Breast epithelium (tissue), 4 donors: Measurements from ENCODE around the gene MYO18B. TPM values are rescaled to one million over a fixed set of nuclear protein-coding genes. Genes with fewer than 3 reads are reported as not detected.

ENCODE experiments used
- DNase-seq, 2 donors: peaks; one replicate each; pipeline ENCODE4 v3.0.0-alpha.2; 2019; ENCODE audit warnings: low spot score in 2 of 2
- H3K27ac ChIP-seq, 2 donors: fragments of 200-600 bp; sonication (generic) in 1 of 2; one replicate each; pipeline ENCODE4 v1.5.1; 2016 to 2019; ENCODE audit warnings: mild to moderate bottlenecking in 1 of 2
- H3K27me3 ChIP-seq, 2 donors: fragments of 200-600 bp; sonication (generic) in 1 of 2; one replicate each; pipeline versions ENCODE4 v1.5.1 to v1.6.0; 2017 to 2019; ENCODE audit warnings: control low read depth in 1 of 2, mild to moderate bottlenecking in 1 of 2
- H3K36me3 ChIP-seq: fragments of 200-600 bp; one replicate; pipeline ENCODE4 v1.5.1; 2019
- H3K4me1 ChIP-seq, 2 donors: fragments of 200-600 bp; sonication (generic); one replicate each; pipeline ENCODE4 v1.5.1; 2016 to 2019; ENCODE audit warnings: control low read depth in 1 of 2
- H3K4me3 ChIP-seq, 3 donors: fragments of 200-600 bp; sonication (generic); 1 replicate in 2 of 3; 2 replicates in 1 of 3; pipeline ENCODE4 v1.5.1; 2016 to 2019; ENCODE audit warnings: mild to moderate bottlenecking in 3 of 3, moderate library complexity in 2 of 3
- H3K9me3 ChIP-seq, 2 donors: fragments of 200-600 bp; sonication (generic) in 1 of 2; one replicate each; pipeline ENCODE4 v1.5.1; 2016 to 2019; ENCODE audit warnings: control low read depth in 1 of 2
- POLR2A ChIP-seq: fragments of 450-650 bp; IDR thresholded peaks from one replicate; pipeline ENCODE4 v1.6.1; 2016; ENCODE audit warnings: antibody characterized with exemption, mild to moderate bottlenecking, moderate library complexity
- POLR2AphosphoS5 ChIP-seq, 3 donors: sonication (generic); formaldehyde crosslinking; IDR thresholded peaks; one replicate each; pipeline ENCODE4 v1.6.1; 2017; ENCODE audit warnings: antibody characterized with exemption in 3 of 3
- intact Hi-C: fragments of 100-400 bp; cut with DNase I; formaldehyde crosslinking; loops from one replicate; pipeline ENCODE4 v1.15.1; 2023; ENCODE audit warnings: low total_unique reads
- total RNA-seq, 3 donors: library from RNA; depleted of rRNA; stranded (reverse); fragments of >200 nt; gene quantifications; one replicate each; pipeline ENCODE4 v1.1.0, GENCODE V29; 2016
- TF ChIP-seq, protein P1 (sequence below), 3 donors: fragments of 450-650 bp; IDR thresholded peaks; one replicate each; pipeline ENCODE4 v1.5.1; 2016 to 2017; ENCODE audit warnings: antibody characterized with exemption in 3 of 3, mild to moderate bottlenecking in 3 of 3, moderate library complexity in 3 of 3

The MYO18B gene
- total RNA-seq, 3 donors from 2014 or later, result under 0.01 to 0.16 (median 0.15) TPM

DNA sequence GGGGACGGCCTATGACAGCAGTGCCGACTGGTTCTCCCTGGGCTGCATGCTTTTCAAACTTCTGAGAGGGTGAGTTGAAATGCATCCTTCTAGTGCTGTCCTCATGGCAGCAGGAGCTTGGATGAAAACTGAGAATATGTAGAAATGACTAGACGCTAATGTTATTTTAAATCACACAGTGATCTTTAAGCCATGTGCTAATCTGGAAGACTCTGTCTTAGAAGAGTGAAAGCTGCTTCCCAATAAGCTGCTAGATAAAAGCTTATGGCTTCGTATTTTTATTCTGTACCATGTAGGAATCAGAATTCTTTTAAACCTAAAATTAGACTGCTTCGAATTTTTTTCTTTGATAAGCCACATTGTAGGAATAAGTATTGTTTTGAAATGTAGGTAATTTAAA is 46.8 kb upstream of the MYO18B start:
- H3K27ac ChIP-seq, result no peak overlapping the region
- peaks cover 0 to 10% of the 10 kb centered on the region in 2 donors for H3K4me1 ChIP-seq
- H3K4me3 ChIP-seq, result no peak overlapping the region
- H3K36me3 ChIP-seq, result no peaks in the 10 kb centered on the region
- TF ChIP-seq, protein P1, sequence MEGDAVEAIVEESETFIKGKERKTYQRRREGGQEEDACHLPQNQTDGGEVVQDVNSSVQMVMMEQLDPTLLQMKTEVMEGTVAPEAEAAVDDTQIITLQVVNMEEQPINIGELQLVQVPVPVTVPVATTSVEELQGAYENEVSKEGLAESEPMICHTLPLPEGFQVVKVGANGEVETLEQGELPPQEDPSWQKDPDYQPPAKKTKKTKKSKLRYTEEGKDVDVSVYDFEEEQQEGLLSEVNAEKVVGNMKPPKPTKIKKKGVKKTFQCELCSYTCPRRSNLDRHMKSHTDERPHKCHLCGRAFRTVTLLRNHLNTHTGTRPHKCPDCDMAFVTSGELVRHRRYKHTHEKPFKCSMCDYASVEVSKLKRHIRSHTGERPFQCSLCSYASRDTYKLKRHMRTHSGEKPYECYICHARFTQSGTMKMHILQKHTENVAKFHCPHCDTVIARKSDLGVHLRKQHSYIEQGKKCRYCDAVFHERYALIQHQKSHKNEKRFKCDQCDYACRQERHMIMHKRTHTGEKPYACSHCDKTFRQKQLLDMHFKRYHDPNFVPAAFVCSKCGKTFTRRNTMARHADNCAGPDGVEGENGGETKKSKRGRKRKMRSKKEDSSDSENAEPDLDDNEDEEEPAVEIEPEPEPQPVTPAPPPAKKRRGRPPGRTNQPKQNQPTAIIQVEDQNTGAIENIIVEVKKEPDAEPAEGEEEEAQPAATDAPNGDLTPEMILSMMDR (IDR thresholded peaks at IDR 0.05), result no peak
- TF ChIP-seq POLR2A (no peak), POLR2AphosphoS5 (IDR thresholded peaks at IDR 0.05) (no peak)
- H3K9me3 ChIP-seq, result no peaks in the 10 kb centered on the region
- DNase-seq, result no peak
- intact Hi-C loops, result no loop called here
- H3K27me3 ChIP-seq, result no peaks in the 10 kb centered on the region

DNA sequence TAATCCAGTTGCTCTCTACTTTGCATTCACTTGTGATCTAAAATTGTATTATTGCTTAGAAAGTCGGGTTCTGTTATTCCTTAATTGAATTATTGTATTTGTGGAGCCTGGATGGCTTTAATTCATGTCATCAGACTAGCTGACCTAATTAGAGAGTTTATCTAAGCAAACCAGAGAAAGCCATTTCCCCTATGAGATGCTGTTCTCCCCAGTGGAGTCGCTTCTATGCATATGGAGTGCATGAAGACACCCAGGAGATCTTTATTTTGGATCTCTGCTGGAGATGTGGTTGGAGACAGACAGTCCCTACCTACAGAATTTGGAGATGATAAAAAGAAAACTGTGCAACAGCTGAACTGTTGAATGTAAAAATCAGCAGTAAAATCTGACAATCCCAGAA is 45.2 kb upstream of the MYO18B start:
- no peaks in the 10 kb centered on the region for H3K9me3 ChIP-seq
- no peaks in the 10 kb centered on the region for H3K36me3 ChIP-seq
- DNase-seq, result no peak
- H3K27me3 ChIP-seq, result no peaks in the 10 kb centered on the region
- intact Hi-C loops, result no loop called here
- H3K4me1 ChIP-seq, result peaks cover 0 to 10% of the 10 kb centered on the region in 2 donors
- no peak overlapping the region for H3K4me3 ChIP-seq
- TF ChIP-seq POLR2A (no peak), POLR2AphosphoS5 (IDR thresholded peaks at IDR 0.05) (no peak)
- TF ChIP-seq, protein P1 (IDR thresholded peaks at IDR 0.05), result no peak
- H3K27ac ChIP-seq, result no peak overlapping the region

DNA sequence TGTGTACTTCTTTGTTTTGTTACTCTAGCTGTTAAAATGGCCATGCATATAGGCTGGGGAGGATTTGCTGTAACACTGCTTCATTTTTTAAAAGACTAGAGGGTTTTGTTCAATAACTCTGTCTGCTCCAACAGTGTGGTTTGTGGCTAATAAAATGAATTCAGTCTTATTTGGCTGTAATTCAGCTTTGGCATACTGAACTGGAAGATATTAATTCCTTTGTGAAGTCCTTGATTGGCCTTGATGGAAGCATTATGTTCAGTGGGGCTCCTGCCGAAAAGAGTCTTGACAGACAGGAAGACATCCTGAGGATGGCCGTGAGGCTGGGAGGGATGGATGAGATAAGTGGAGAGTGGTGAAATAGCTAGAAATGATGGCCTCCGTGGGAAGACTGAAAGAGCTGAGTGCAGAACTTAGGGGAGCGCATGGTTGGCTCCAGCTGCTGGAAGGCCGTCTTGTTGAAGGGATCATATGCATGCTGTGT is 44.8 kb upstream of the MYO18B start:
- intact Hi-C loops, result no loop called here
- H3K9me3 ChIP-seq, result no peaks in the 10 kb centered on the region
- no peak overlapping the region for H3K4me3 ChIP-seq
- H3K4me1 ChIP-seq, result peaks cover 0 to 10% of the 10 kb centered on the region in 2 donors
- DNase-seq, result no peak
- no peak overlapping the region for H3K27ac ChIP-seq
- TF ChIP-seq POLR2A (no peak), POLR2AphosphoS5 (IDR thresholded peaks at IDR 0.05) (no peak)
- TF ChIP-seq, protein P1 (IDR thresholded peaks at IDR 0.05), result no peak
- no peaks in the 10 kb centered on the region for H3K27me3 ChIP-seq
- H3K36me3 ChIP-seq, result no peaks in the 10 kb centered on the region

DNA sequence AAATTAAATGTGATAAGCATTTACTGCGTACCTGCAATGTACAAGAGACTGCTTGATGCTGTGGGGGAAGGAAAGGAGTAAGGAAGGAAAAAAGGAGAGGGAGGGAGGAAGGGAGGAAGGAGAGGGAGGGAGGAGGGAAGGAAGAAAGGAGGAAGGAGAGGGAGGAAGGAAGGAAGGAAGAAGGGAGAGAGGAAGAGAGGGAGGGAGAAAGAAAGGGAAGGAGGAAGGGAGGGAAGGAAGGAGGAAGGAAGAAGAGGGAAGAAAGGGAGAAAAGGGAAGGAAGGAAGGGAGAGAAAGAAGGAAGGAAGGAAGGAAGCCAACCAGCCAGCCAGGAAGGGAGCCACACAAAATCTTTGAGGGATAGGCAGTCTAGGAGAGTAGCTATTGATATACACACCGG is 44.0 kb upstream of the MYO18B start:
- no peak overlapping the region for H3K4me3 ChIP-seq
- DNase-seq, result no peak
- TF ChIP-seq POLR2AphosphoS5 (IDR thresholded peaks at IDR 0.05), result no peak
- TF ChIP-seq, protein P1 (IDR thresholded peaks at IDR 0.05), result no peak
- no peak for TF ChIP-seq POLR2A
- H3K4me1 ChIP-seq, result peaks cover 0 to 10% of the 10 kb centered on the region in 2 donors
- intact Hi-C loops, result no loop called here
- no peaks in the 10 kb centered on the region for H3K27me3 ChIP-seq
- no peaks in the 10 kb centered on the region for H3K36me3 ChIP-seq
- no peaks in the 10 kb centered on the region for H3K9me3 ChIP-seq
- no peak overlapping the region for H3K27ac ChIP-seq

DNA sequence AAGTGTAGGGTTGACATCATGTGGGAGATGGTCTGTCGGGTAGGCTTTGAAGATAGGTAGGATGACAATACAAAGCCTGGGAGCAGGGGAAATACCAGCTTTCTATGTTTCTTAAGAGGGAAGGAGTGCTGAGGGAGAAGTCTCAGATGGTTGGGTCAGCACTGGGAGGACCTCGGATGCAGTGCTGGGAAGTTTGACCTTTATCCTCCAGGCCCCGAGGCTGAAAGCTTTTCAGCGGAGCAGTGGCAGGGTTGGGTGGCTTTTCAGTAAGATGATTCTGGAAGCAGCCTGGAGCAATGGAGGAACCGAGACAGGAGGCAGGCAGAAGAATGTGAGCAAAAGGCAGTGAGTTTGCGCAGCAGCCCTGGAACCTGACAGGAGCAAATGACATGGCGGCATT is 43.5 kb upstream of the MYO18B start:
- DNase-seq, result no peak
- H3K27me3 ChIP-seq, result no peaks in the 10 kb centered on the region
- H3K36me3 ChIP-seq, result no peaks in the 10 kb centered on the region
- intact Hi-C loops, result no loop called here
- H3K27ac ChIP-seq, result no peak overlapping the region
- H3K9me3 ChIP-seq, result no peaks in the 10 kb centered on the region
- no peak overlapping the region for H3K4me3 ChIP-seq
- no peak for TF ChIP-seq POLR2AphosphoS5 (IDR thresholded peaks at IDR 0.05)
- peaks cover 0 to 10% of the 10 kb centered on the region in 2 donors for H3K4me1 ChIP-seq

DNA sequence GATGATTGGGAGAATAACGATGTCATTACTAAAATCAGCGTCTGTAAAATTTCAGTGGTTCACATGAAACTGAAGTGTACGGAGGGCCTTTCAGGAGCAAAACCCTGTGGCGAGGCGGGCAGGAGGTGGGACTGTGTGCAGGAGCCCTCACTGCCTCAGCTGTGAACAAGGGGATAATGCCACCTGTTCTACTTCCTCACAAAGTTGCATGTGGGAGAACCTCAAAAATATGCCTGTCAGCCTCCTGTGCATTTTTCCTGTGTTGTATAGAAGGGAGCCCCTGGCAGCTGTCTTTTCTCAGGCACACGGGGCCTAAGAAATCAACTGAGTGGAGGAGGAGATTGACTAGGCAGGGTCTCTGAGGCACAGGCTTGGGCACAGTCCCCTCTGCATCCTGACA is 43.0 kb upstream of the MYO18B start:
- Histone ChIP-seq H3K27ac (no peak overlapping the region), H3K36me3 (no peaks in the 10 kb centered on the region), H3K4me3 (no peak overlapping the region), H3K27me3 (no peaks in the 10 kb centered on the region), H3K4me1 (peaks cover 0 to 10% of the 10 kb centered on the region in 2 donors), H3K9me3 (no peaks in the 10 kb centered on the region)
- TF ChIP-seq, protein P1 (IDR thresholded peaks at IDR 0.05), result no peak
- no peak for TF ChIP-seq POLR2A
- DNase-seq, result no peak
- intact Hi-C loops, result no loop called here
